ENCODE measurements around the gene SPTBN4.

GRCh38 chr19:40530091-40530901, 63.5 kb downstream of the SPTBN4 start:
- TF ChIP-seq CTCF (conservative IDR thresholded peaks at IDR 0.05) (no peak), EZH2 (IDR thresholded peaks at IDR 0.05; ENCODE audit: low read depth) (no peak)

Measured in PC-9 (cell line).